HG03135 (cell line): ENCODE measurements around the gene C1QTNF9.
"Not testable (repeated sequence)": the region's sequence is repeated elsewhere in the genome, so short reads cannot be mapped to it uniquely, and the experiment has no call there.

ENCODE experiments used
- ATAC-seq: cut with Tn5 transposase; IDR thresholded peaks from one replicate; pipeline ENCODE4 v1.9.1; 2021; ENCODE audit warnings: mild to moderate bottlenecking, moderate library complexity; ENCODE audit not compliant: unreplicated experiment

The C1QTNF9 gene

DNA sequence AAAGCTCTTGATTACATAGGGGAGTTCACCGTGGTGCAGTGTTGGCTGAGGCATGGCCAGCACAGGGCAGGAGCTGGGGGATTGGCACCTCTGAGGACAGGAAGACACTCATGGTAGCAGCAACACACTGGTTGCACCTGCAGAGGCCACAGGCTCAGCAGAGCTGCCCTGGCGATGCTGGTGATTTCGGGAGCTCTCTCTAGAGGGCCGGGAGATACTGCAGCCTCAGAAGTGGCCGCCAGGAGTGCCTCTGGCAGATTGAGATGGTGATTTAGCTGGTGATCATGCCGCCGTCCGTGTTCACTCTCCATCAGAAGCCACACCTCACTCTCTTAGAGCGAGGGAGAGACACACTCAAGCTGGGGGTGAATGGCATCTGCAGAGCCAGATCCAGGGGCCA, 49.9 kb downstream of the C1QTNF9 start:
- not testable (repeated sequence) for ATAC-seq

DNA sequence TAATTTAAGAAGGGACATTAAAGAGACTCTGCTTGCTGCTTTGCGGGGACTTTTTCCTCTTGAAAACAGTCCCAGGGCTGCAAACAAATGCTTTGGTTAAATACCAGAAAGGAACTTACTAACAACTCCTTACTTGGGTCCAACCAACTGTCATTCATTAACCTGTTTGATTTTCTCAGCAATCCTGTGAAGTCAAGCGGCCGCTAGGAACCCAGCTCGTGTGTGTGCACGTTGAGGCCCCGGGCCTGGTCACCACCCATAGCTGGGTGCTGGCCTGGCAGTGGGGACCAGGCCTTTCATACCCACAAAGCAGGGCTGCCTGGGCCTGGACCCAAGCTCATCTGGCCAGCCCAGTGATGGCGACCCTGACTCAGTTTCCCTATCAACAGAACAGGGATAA, 50.7 kb downstream of the C1QTNF9 start:
- ATAC-seq, result no peak

DNA sequence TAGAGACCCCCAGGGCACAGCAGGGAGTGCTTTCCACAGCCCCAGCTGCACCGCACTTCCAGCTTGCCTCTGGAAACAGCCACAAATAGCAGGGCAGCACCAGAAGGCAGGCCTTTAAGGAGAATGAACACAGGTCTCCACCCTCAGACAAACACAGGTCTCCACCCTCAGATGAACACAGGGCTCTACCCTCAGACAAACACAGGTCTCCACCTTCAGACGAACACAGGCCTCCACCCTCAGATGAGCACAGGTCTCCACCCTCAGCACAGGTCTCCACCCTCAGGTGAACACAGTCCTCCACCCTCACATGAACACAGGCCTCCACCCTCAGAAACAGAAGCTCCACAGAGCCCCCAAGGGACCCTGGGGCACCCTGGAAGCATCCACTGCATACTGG, 51.7 kb downstream of the C1QTNF9 start:
- ATAC-seq, result no peak

DNA sequence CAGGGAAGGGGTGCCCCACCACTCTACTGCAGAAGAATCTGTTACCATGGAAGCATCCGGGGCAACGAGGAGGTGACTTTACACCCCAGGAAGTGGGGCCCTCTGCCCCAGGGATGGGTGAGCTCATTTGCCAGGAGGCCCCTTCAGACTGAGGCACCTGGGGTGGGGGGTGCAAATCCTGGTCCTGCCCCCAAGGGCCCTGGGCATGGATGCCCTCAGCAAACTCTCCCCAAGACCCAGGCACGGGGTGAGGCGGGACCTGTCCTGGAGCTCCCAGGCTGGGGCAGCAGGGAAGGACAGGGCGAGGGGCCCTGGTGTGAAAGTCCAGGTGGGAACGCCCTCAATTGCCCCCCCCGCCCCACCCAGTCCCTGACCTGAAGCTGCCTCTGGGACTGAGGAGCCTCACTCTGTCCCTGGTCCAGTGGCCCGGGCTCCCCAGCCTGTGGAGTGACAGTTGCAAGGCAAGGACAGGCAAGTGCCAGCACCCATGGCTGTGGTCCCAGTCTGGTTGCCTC, 52.5 kb downstream of the C1QTNF9 start:
- ATAC-seq, result no peak

DNA sequence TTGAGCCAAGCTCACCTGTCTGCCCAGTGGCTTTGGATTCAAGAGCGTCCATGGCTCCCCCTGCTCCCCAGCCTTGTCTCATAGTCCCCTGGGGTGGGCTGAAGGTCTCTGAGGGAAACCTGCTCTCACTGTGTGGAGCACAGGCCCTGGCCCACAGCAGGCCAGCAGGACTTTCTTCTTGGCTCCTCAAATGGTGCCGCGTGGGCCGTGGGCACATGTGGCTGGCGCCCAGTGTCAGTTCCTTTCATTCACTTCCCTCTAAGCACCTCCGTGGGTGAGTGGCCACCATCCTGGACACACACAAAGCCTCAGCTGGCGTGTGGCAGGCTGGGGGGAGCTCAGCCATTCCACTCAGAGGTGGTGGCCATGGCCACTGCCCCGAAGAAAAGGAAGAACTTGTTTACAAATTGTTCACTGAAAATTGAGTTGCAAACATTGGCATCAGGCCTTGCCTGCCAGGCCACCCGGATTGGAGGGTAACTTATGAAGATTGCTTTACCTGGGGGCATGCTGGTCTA, 53.1 kb downstream of the C1QTNF9 start:
- ATAC-seq, result no peak

DNA sequence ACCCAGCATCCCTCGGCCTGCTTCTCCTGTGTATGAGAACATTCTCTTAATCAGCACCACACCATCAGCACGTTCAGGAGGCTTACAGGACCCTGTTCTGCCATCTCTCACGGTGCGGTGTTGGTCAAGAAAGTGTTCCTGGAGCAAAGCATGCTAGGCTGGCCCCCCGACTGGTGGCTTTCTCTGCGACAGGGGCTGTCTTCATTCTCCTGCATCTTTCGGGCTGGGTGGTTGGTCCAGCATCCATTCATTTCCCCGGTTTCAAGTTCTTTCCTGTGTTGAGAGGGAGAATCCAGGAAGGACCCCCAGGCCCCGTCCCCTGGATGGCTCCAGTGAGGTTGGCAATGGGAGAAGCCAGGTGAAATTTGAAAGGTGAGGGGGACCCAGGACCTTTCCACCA, 55.8 kb downstream of the C1QTNF9 start:
- ATAC-seq, result no peak

DNA sequence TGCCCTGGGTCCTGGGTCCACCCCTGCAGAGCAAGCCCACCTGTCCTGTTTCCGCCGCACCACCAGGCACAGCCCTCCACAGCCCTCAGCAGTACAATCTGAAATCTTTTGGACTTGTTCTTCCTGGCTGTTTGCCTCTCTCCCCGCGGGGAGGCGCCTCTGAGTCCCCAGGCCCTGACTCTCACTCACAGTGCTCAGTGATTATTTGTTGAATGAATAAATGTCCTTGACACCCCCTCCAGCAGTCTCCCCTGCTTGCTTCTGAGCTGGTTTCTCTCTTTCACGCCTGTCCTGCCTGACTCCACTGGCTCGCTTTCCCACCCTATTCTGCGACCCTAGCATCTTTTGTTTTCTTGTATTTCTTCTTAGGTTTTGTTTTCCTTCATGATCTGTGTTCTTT, 56.9 kb downstream of the C1QTNF9 start:
- not testable (repeated sequence) for ATAC-seq

DNA sequence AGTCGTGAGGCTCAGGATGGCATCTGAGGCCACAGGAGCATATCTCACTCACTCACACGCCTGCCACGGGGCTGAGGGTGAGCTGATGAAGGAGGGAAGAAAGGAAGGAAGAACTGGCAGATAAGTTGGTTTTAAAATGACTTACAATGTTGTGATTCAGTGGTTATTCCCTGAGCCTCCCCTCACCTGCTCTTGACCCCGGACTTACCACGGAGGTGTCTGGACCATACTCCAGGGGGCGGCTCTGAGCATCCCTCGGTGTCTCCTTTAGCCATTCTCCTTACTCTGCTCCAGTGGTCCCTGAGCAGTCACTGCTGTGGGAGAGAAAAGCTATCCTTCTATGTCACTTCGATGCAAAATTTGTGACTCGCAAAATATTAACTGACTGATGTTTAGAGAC, 61.9 kb downstream of the C1QTNF9 start:
- ATAC-seq, result not testable (repeated sequence)
